Measurements from ENCODE around the gene PLET1. TPM values are rescaled to one million over a fixed set of nuclear protein-coding genes. Genes with fewer than 3 reads are reported as not detected.

PLET1 gene
- total and polyA plus RNA-seq, 4 donors = not detected

Small RNA genes lying within 50 kb of the gene (small RNA-seq; reads per million reads assigned to genes)
- gene MRPS36P4 = not detected

Other genes with a start within 250 kb of the PLET1 start
- gene DLAT, start 235.5 kb downstream of the PLET1 start, total RNA-seq = 10 to 100 TPM; 15.6 to 16.3 TPM
- 10 to 100 TPM in 1 of 2 donors, 1 to 10 TPM in 1; 8.8 to 10.8 TPM for gene DLAT, start 235.5 kb downstream of the PLET1 start, polyA plus RNA-seq
- under 1 TPM; 0.25 to 0.42 TPM for gene PIH1D2, start 186.8 kb downstream of the PLET1 start, total RNA-seq
- gene PIH1D2, start 186.8 kb downstream of the PLET1 start, polyA plus RNA-seq = under 1 TPM; 0.43 to 0.52 TPM
- gene NKAPD1, start 186.6 kb downstream of the PLET1 start, total RNA-seq = 10 to 100 TPM in 1 of 2 donors, 1 to 10 TPM in 1; 7.3 to 11.2 TPM
- gene NKAPD1, start 186.6 kb downstream of the PLET1 start, polyA plus RNA-seq = 1 to 10 TPM; 5.3 to 7.6 TPM
- 10 to 100 TPM; 23.4 to 80.0 TPM for gene TIMM8B, start 174.1 kb downstream of the PLET1 start, total RNA-seq
- 100 to 1,000 TPM in 1 of 2 donors, 10 to 100 TPM in 1; 77.5 to 108 TPM for gene TIMM8B, start 174.1 kb downstream of the PLET1 start, polyA plus RNA-seq
- gene SDHD, start 174.0 kb downstream of the PLET1 start, total RNA-seq = 100 to 1,000 TPM; 154 to 164 TPM
- 100 to 1,000 TPM; 190 to 277 TPM for gene SDHD, start 174.0 kb downstream of the PLET1 start, polyA plus RNA-seq
- gene IL18, start 96.8 kb downstream of the PLET1 start, total RNA-seq = 1 to 10 TPM; 3.8 to 5.2 TPM
- 1 to 10 TPM; 3.0 to 3.3 TPM for gene IL18, start 96.8 kb downstream of the PLET1 start, polyA plus RNA-seq
- under 1 TPM in 1 of 2 donors, not detected in 1; 0.42 TPM for gene TEX12, start 93.5 kb downstream of the PLET1 start, total RNA-seq
- under 1 TPM; 0.07 to 0.29 TPM for gene TEX12, start 93.5 kb downstream of the PLET1 start, polyA plus RNA-seq
- 100 to 1,000 TPM in 1 of 2 donors, under 1 TPM in 1; 0.70 to 190 TPM for gene BCO2, start 85.3 kb downstream of the PLET1 start, total RNA-seq
- gene BCO2, start 85.3 kb downstream of the PLET1 start, polyA plus RNA-seq = 100 to 1,000 TPM in 1 of 2 donors, 10 to 100 TPM in 1; 24.4 to 133 TPM
- gene PTS, start 34.4 kb downstream of the PLET1 start, total RNA-seq = 10 to 100 TPM; 11.3 to 59.5 TPM
- gene PTS, start 34.4 kb downstream of the PLET1 start, polyA plus RNA-seq = 100 to 1,000 TPM in 1 of 2 donors, 10 to 100 TPM in 1; 39.6 to 106 TPM